ENCODE results near the gene FHAD1. TPM values are rescaled to one million over a fixed set of nuclear protein-coding genes. Genes with fewer than 3 reads are reported as not detected.

FHAD1 gene
- total and polyA plus RNA-seq, 10 of the 15 experiments (the other 5 are each of a cell fraction or from before 2014, with no cell fraction given) = 0.09 to 1.0 (median 0.32) TPM; not detected in 2

GRCh38 chr1:15273274-15273673, 26.3 kb downstream of the FHAD1 start:
- Histone ChIP-seq H3K79me2 (ENCODE audit: control insufficient read depth, insufficient read depth, low read length) (no peaks in the 10 kb centered on the region), H3K27me3 (replicated peaks in 1 of 2; ENCODE audit: control insufficient read depth in 2 of 2, insufficient read depth in 2 of 2, low read length in 1 of 2) (no peaks in the 10 kb centered on the region; a peak in 1 of 4 replicates), H3K4me1 (ENCODE audit: control insufficient read depth, insufficient read depth, low read length) (no peaks in the 10 kb centered on the region), H4K20me1 (ENCODE audit: control insufficient read depth, insufficient read depth) (no peaks in the 10 kb centered on the region), H3K9ac (ENCODE audit: control insufficient read depth, insufficient read depth, low read length) (no peak overlapping the region), H3K36me3 (ENCODE audit: control insufficient read depth in 2 of 2, insufficient read depth in 2 of 2, low read length in 1 of 2) (no peaks in the 10 kb centered on the region), H2AFZ (ENCODE audit: control insufficient read depth, low read depth, low read length) (no peak overlapping the region), H3K4me3 (no peak overlapping the region), H3K9me3 (replicated peaks; ENCODE audit: control insufficient read depth, insufficient read depth, low read length) (no peaks in the 10 kb centered on the region), H3K27ac (ENCODE audit: control insufficient read depth, insufficient read depth) (no peak overlapping the region), H3K4me2 (ENCODE audit: control insufficient read depth, insufficient read depth) (no peak overlapping the region)
- ChIA-PET SMC1A (ENCODE audit: uncharacterized antibody, unreplicated experiment) (interaction anchor here (1.3 to 7.3 kb wide), 6 partner anchors 24 to 144 kb away, joined by 4 to 171 read pairs (median 30); partner anchors contain the start of gene TMEM51), CTCF (interaction anchor here (0.8 to 9.2 kb wide), 16 partner anchors 12 to 150 kb away, joined by 3 to 219 read pairs (median 4); partner anchors contain the start of genes FHAD1 and TMEM51), POLR2A (no interaction called here), RAD21 (ENCODE audit: unreplicated experiment) (interaction anchor here (1.4 to 8.2 kb wide), 5 partner anchors 42 to 144 kb away, joined by 5 to 166 read pairs (median 21); partner anchors contain the start of gene TMEM51)
- no TSS peak for BruUV-seq (replicated peaks)
- intact Hi-C loops (cut with micrococcal nuclease; ENCODE audit: unreplicated experiment) = no loop called here
- no peak for TF ChIP-seq ASH2L (IDR thresholded peaks at IDR 0.05; ENCODE audit: borderline replicate concordance, low read depth)
- TF ChIP-seq MLLT1 (IDR thresholded peaks at IDR 0.05) = no peak
- TF ChIP-seq, protein P1, sequence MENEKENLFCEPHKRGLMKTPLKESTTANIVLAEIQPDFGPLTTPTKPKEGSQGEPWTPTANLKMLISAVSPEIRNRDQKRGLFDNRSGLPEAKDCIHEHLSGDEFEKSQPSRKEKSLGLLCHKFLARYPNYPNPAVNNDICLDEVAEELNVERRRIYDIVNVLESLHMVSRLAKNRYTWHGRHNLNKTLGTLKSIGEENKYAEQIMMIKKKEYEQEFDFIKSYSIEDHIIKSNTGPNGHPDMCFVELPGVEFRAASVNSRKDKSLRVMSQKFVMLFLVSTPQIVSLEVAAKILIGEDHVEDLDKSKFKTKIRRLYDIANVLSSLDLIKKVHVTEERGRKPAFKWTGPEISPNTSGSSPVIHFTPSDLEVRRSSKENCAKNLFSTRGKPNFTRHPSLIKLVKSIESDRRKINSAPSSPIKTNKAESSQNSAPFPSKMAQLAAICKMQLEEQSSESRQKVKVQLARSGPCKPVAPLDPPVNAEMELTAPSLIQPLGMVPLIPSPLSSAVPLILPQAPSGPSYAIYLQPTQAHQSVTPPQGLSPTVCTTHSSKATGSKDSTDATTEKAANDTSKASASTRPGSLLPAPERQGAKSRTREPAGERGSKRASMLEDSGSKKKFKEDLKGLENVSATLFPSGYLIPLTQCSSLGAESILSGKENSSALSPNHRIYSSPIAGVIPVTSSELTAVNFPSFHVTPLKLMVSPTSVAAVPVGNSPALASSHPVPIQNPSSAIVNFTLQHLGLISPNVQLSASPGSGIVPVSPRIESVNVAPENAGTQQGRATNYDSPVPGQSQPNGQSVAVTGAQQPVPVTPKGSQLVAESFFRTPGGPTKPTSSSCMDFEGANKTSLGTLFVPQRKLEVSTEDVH (IDR thresholded peaks at IDR 0.05; ENCODE audit: low read depth, partially characterized antibody) = no peak
- no peak for TF ChIP-seq KDM1A (IDR thresholded peaks at IDR 0.05; ENCODE audit: borderline replicate concordance)
- no peak for TF ChIP-seq EP300 (IDR thresholded peaks at IDR 0.05; ENCODE audit: borderline replicate concordance in 1 of 2, control insufficient read depth in 1 of 2, low read depth in 2 of 2, low read length in 2 of 2)
- TF ChIP-seq TCF3 (IDR thresholded peaks at IDR 0.05; ENCODE audit: borderline replicate concordance, insufficient read depth, low read depth, low read length) = no peak
- TF ChIP-seq CEBPB (IDR thresholded peaks at IDR 0.05; ENCODE audit: borderline replicate concordance in 1 of 2, low read depth in 2 of 2, low read length in 2 of 2) = no peak
- no peak for TF ChIP-seq RBBP5 (conservative IDR thresholded peaks at IDR 0.05)
- TF ChIP-seq E4F1 (IDR thresholded peaks at IDR 0.05; ENCODE audit: borderline replicate concordance, partially characterized antibody) = no peak
- no peak for TF ChIP-seq MEF2A (IDR thresholded peaks at IDR 0.05; ENCODE audit: insufficient read depth, low read depth, low read length)
- no peak for TF ChIP-seq BACH1 (IDR thresholded peaks at IDR 0.05; ENCODE audit: borderline replicate concordance)
- no peak for TF ChIP-seq MTA3 (IDR thresholded peaks at IDR 0.05; ENCODE audit: borderline replicate concordance, low read length)
- no peak for TF ChIP-seq RCOR1 (conservative IDR thresholded peaks at IDR 0.05; ENCODE audit: low read depth, low read length)
- TF ChIP-seq ZNF274 (IDR thresholded peaks at IDR 0.05; ENCODE audit: insufficient read depth, insufficient read length) = no peak
- TF ChIP-seq, protein P2, sequence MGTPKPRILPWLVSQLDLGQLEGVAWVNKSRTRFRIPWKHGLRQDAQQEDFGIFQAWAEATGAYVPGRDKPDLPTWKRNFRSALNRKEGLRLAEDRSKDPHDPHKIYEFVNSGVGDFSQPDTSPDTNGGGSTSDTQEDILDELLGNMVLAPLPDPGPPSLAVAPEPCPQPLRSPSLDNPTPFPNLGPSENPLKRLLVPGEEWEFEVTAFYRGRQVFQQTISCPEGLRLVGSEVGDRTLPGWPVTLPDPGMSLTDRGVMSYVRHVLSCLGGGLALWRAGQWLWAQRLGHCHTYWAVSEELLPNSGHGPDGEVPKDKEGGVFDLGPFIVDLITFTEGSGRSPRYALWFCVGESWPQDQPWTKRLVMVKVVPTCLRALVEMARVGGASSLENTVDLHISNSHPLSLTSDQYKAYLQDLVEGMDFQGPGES (IDR thresholded peaks at IDR 0.05) = no peak
- no peak for TF ChIP-seq NR2F1 (conservative IDR thresholded peaks at IDR 0.05)
- TF ChIP-seq ZZZ3 (IDR thresholded peaks at IDR 0.05; ENCODE audit: control insufficient read depth, insufficient read length, low read depth) = no peak
- FAIRE-seq (no peak), ATAC-seq (no peak), DNase-seq (ENCODE audit: low read depth, low spot score) (no peak)
- 30% methylated on average over 2 of the region's 2 CpGs for WGBS (ENCODE audit: insufficient coverage, insufficient replicate concordance, low lambda C conversion rate, missing lambda C conversion rate)
- in situ Hi-C loops (cut with MboI) = loop anchor here (5.0 kb wide), 1 partner anchor 146 kb away; no protein-coding TSS in a partner anchor
